DMS 273 (cell line): ENCODE results near the gene GLT1D1.

Experiments used
- DNase-seq: peaks from one replicate; lab custom pipeline; 2025; ENCODE audit not compliant: unreplicated experiment; lab: John Stamatoyannopoulos, UW

GLT1D1 gene

GRCh38 chr12:128853600-128854197, 421 bp downstream of the GLT1D1 start:
- DNase-seq = peak; percentile 26

GRCh38 chr12:128856035-128856790, 2.9 kb downstream of the GLT1D1 start:
- DNase-seq = no peak

- no peak for DNase-seq
Observed at GRCh38 chr12:128856791-128857078, 3.5 kb downstream of the GLT1D1 start.

GRCh38 chr12:128857133-128857763, 4.0 kb downstream of the GLT1D1 start:
- no peak for DNase-seq

GRCh38 chr12:128859311-128859710, 6.0 kb downstream of the GLT1D1 start:
- DNase-seq = no peak

GRCh38 chr12:128861226-128862016, 8.1 kb downstream of the GLT1D1 start:
- no peak for DNase-seq

- no peak for DNase-seq
Observed at GRCh38 chr12:128863957-128864356, 10.7 kb downstream of the GLT1D1 start.

- peak; percentile 1 for DNase-seq
Observed at GRCh38 chr12:128864516-128865186, 11.4 kb downstream of the GLT1D1 start.

GRCh38 chr12:128867466-128867865, 14.2 kb downstream of the GLT1D1 start:
- no peak for DNase-seq

GRCh38 chr12:128871516-128871892, 18.2 kb downstream of the GLT1D1 start:
- DNase-seq = no peak

- no peak for DNase-seq
Observed at GRCh38 chr12:128872303-128872702, 19.0 kb downstream of the GLT1D1 start.

GRCh38 chr12:128876559-128876958, 23.3 kb downstream of the GLT1D1 start:
- DNase-seq = no peak

GRCh38 chr12:128879898-128880764, 26.9 kb downstream of the GLT1D1 start:
- no peak for DNase-seq

GRCh38 chr12:128891856-128892255, 38.6 kb downstream of the GLT1D1 start:
- DNase-seq = no peak

- no peak for DNase-seq
Observed at GRCh38 chr12:128903236-128903635, 50.0 kb downstream of the GLT1D1 start.

GRCh38 chr12:128905003-128905544, 51.8 kb downstream of the GLT1D1 start:
- DNase-seq = no peak

- DNase-seq = no peak
Observed at GRCh38 chr12:128906485-128907137, 53.3 kb downstream of the GLT1D1 start.

GRCh38 chr12:128908254-128908653, 55.0 kb downstream of the GLT1D1 start:
- no peak for DNase-seq

GRCh38 chr12:128909653-128910052, 56.4 kb downstream of the GLT1D1 start:
- DNase-seq = no peak
